HG03432 (cell line): ENCODE results near the gene CD3E.
"Not testable (repeated sequence)": the region's sequence is repeated elsewhere in the genome, so short reads cannot be mapped to it uniquely, and the experiment has no call there.

ENCODE experiments used
- ATAC-seq: cut with Tn5 transposase; IDR thresholded peaks from one replicate; pipeline ENCODE4 v1.9.1; 2021; ENCODE audit warnings: mild to moderate bottlenecking, moderate library complexity; ENCODE audit not compliant: unreplicated experiment

The CD3E gene

DNA sequence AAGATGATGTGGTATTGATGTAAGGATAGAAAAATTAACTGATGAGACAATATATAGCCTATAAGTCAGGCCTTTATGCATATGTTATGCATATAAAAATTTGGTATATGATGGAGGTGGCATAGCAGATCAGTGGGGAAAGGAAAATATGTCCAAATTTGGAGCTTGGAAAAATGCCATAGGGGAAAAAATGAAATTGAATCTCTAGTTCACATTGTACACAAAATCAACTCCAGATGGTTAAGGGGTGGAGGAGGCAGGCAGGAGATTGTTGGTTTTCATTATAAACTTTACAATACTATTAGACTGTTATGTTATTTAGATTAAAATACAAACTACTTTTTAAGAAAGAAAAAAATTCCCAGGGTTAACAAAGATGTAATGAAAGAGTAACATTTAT is 15.1 kb upstream of the CD3E start:
- ATAC-seq: no peak

DNA sequence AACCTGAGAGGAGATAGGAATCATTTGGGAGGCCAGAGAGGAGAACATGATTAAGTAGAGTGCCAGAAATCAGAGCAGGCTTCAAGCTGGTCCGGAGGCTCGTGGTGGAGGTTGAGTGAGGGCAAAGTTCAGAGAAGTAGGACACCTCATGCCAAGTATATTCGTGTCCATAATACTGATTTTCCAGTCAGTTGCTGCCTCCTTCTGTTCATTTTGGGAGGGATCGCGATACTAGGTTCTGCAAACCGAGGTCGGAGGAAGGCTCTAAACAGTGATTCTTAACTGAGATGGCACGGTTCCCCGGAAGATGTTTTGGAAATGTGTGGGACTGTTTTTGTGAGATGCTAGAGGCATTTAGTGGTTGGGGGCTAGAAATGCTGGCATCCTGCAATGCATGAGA is 13.6 kb upstream of the CD3E start:
- ATAC-seq: no peak

DNA sequence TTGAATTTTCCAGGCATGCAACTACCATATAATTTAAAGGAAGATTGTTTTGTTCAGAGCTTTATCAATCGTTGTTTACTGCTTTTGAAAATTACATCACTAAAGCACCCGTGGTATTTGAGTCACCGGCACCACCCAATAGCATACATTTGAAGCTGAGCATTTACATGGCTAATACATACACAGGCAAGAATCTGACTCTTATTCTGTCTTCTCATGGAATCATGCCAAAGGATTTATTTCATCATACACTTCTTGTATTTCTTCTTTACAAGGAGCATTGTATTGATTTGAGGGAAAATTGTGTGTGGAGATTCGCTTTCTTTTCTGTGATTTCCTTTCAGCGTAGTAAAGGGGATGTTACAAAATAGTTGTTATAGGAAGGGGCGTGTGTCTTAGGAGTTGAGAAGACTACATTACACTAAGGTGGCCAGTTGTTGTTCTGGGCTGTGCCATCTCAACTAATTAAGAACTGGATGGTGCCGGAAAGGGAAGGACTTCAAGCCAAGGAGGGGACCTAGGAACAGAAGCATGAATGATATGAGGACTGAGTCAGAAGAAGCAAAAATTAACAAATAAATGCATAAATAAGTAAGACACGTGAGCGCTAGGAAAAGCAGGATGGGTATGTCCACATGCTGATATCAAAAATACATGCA is 12.9 kb upstream of the CD3E start:
- no peak for ATAC-seq

DNA sequence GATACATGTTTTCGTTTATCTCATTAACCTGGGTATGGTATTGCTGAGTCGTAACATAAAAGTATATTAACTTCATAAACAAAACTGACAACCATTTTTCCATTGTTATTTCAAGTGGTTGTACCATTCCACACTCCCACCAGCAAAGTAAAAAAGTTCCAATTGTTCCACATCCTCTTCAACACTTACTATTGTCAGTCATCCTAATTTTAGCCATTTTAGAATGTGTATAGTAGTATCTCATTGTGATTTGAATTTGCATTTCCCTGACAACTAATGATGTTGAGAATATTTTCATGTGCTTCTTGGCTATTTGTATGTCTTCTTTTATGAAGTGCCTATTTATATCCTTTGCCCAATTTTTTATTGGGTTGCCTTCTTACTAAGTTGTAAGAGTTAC is 10.5 kb upstream of the CD3E start:
- no peak for ATAC-seq

DNA sequence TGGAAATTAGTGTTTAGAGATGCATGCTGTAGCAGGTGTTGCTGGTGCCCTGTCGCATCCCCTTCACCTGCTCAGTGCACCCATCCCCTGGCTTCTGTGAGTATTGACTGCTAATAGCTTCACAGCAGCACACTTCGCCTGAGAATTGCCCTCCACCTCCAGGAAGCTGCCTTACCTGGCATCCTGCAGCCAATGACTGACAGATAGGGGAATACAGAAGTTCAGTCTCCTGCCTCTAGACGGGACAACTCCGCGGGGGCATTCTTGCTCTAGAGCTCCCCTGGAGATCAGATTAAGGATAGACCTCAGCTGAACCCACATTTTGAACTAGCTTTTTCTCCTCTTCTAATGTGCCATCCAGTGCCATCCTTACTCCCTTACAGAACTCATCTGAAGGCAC is 9.3 kb upstream of the CD3E start:
- ATAC-seq: no peak

DNA sequence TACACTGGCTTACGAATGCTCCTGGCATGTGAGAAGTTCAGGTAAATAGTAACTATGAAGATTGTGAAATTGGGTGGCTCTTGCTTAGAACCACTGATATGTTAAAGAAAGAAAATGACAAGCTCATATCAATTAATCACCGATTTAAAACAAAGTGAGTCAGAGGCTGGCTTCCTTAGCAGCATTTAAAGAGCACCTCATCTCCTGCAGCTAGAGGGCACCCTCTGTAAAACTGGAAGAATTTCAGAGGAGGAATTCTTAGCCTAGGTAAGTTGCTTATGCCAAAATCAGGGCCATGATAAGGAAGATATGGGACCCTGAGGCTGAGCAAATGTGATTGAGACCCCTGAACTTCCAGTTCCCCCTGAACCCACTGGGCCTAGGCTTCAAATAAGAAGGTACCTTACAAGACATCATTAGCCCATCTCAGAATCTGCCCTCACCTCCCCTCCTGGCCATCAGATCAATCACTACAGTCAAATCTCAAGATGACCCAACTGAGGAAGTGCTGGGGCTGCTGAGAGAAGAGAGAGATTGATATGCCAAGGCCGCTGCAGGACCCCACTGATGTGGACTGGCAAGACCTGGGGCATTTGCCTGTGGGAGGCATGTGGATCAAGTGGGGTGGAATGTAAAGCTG is 8.6 kb upstream of the CD3E start:
- no peak for ATAC-seq

DNA sequence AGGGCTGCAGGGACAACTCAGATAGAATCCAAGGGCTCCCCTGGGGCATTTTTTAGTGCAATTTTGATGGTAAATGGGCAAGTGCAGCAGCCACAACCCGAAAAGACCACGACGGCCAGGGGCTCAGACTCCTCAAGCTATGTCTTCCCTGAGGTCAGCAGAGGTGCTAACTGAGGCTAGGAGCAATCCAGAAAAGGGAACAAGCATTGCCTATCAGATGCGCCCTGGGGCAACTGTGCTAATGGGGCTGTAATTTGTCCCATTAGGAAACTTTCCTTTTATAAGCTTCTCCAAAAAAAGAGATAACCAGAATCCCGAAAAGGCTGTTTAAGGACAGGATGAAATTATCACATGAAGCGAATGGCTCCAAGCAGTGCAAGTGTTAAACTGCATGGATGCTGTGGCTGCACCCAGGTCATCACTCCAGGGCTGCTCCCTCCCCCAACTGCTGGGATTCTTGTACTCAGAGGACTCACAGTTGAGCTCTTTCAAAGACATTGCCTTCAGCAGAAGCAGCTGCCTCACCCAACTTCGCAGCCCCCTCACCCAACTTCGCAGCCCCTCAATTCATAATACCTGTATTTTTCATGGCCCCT is 2.8 kb upstream of the CD3E start:
- ATAC-seq: no peak

DNA sequence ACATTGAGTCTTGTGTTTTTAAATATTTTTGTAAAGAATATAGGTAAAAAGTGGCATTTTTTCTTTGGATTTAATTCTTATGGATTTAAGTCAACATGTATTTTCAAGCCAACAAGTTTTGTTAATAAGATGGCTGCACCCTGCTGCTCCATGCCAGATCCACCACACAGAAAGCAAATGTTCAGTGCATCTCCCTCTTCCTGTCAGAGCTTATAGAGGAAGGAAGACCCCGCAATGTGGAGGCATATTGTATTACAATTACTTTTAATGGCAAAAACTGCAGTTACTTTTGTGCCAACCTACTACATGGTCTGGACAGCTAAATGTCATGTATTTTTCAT is 333 bp upstream of the CD3E start:
- ATAC-seq: no peak

DNA sequence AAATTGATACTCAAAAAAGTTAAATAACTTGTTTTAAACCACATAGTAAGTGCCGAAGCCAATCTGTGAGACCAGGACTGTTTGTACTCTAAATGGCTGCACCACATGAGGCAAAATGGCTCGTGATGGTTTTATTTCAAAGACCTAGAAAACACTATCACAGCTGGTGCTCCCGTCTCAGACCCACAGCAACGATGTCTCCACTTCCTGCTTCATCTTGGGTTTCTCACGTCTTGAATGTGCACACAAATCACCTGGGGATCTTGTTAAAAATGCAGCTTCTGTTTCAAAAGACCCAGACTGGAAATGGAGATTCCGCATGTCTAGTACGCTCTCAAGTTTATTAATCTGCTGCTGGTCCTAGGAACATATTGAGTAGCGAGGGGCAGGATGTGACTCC is 1.2 kb downstream of the CD3E start:
- no peak for ATAC-seq

DNA sequence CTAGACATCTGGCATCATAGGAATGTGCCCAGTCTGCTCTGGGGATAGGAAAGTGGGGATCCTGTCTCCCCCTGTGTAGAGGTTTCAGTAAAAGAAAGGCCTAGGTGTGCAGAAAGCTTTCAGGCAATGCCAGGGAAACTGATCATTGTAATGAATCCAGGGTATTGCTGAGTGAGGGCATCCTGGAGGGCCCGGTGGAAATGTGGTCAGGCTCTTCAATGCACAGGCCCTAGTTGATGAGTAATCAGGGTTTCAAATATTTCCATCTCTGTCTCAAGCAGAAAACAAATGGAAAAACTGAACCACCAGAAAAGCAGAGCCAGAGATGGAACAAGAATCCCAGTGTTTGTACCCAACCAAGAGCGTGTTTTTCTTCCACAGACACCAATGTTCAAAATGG is 2.0 kb downstream of the CD3E start:
- ATAC-seq: no peak

DNA sequence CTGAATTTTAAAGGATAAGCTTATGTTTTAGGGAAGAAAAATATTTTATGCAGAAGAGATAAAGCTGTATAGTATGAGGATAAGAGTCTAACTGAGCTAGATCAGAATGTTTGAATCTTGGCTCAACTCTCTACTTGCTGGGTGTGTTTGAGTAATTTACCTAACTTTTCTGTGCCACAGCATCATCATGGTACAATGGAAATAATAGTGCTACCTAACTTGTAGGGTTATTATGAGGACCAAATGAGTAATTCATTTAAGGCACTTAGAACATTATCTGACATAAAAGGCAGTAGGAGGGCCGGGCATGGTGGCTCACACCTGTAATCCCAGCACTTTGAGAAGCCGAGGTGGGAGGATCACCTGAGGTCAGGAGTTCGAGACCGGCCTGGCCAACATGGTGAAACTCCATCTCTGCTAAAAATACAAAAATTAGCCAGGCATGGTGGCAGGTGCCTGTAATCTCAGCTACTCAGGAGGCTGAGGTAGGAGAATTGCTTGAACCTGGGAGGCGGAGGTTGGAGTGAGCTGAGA is 4.5 kb downstream of the CD3E start:
- ATAC-seq: not testable (repeated sequence)

DNA sequence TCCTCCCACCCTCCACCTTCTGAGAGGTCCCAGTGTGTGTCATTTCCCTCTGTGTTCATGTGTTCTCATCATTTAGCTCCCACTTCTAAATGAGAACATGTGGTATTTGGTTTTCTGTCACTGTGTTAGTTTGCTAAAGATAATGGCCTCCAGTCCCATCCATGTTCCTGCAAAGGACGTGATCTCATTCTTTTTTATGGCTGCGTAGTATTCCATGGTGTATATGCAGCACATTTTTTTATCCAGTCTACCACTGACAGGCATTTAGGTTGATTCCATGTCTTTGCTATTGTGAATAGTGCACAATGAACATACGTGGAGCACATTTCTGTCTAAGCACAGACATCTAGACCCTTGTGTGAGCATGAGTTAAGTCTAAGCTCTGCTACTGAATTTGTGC is 5.7 kb downstream of the CD3E start:
- no peak for ATAC-seq

DNA sequence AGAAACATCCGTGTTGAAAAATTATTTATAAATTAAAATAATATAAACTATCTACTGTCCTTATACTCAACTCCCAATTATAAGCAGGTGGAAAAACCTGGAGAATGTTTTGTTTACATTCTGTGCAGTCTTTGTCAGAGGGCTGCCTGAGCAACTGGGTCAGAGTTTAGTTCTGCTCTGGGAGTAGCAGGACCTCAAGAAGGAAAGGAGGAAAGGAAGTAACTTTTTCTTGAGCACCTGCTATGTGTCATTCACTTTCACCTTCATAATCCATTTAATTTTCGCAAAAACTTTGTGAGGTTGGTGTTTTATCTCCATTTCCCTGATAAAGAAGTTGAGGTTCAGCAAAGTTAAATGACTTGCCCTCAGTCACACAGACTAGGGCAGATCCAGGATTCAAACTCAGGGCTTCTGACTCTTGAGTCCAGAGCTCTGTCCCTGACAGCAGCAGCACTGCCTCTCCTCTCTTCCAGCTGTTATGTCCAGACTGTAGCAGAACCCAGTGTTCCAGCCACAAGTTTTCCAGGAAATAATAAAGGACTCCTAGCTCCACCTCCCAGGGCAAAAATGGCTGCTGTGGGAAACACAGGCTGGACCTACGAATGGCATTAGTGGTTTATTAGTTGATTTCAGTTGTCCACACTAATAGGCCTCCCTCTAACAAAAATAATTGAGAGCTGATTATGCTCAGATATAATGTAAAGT is 6.4 kb downstream of the CD3E start:
- no peak for ATAC-seq

DNA sequence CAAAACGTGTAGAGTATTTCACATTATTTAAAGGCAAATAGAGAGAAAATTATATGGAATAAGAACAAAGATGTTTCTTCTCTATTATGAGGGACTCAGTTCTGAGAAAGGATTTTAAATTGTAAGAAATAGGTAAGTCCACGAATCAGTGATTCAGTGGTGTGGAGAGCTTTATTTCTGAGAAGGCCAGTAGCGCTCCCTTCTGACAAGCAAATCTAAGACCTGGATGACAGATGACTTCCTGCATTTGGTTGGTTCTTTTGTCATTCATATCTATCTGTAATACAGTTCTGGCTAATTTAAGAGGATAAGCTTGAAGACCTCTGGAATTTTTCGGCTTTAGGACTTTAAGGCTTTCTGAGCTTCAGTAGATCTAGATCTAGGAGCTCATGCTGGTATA is 7.0 kb downstream of the CD3E start:
- ATAC-seq: no peak

DNA sequence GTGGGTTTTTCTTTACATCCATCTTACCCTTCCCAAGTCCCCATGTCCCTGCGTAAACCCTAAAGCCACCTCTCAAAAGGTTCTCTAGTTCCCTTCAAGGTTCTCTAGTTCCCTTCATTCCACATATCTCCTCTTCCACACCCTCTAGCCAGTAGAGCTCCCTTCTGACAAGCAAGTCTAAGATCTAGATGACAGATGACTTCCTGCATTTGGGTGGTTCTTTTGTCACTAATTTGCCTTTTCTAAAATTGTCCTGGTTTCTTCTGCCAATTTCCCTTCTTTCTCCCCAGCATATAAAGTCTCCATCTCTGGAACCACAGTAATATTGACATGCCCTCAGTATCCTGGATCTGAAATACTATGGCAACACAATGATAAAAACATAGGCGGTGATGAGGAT is 7.8 kb downstream of the CD3E start:
- no peak for ATAC-seq

DNA sequence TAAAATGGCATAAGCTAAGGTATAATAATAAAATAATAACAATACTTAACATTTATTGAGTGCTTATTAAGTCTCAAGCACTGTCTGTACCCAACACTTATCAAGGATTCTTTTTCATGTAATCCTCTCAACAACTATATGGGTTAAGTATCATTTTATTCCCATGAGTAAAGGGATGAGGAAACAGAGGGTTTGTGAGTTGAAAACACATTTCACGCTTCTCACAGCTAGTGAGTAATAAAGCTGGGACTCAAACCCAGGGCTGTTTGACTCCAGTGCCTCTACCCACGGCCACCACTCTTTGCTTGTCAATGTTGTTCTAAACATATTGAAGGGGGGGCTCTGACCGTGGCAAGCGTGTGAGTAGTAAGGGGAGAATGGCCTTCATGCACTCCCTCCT is 8.7 kb downstream of the CD3E start:
- ATAC-seq: no peak

DNA sequence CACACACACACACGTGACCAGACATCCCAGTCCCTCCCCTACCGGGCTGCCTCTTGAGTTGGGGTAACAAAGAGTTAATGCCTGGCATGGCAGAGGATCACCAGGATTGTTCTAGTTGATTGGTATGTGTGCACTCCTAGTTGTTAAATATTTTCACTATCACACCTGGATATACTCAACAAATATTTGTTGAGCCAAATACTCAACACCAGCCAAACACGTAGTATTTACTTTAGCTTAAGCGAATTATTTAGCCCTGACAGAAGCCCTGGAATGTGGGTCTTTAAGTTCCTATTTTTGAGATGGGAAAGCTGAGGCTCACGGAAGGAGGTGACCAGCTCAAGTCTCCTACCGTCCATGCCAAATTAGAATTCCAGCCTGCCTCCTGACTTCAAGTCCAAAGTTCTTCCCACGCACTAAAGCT is 10.5 kb downstream of the CD3E start:
- ATAC-seq: no peak

DNA sequence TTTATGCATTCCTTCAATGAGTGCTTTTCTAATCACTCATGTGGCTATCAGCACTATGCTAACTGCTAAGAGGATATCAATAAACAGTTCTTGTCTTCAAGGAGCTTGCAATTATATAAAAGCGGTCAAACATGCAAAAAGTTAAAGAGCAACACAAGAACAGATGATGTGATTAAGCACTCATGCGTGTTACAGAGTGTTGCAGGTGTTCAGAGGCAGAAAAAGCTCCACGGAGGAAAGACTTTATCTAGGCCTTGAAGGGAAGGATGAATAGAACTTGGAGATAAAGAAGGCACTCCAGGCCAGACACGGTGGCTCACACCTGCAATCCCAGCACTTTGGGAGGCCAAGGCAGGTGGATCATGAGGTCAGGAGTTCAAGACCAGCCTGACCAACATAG is 13.6 kb downstream of the CD3E start:
- no peak for ATAC-seq

DNA sequence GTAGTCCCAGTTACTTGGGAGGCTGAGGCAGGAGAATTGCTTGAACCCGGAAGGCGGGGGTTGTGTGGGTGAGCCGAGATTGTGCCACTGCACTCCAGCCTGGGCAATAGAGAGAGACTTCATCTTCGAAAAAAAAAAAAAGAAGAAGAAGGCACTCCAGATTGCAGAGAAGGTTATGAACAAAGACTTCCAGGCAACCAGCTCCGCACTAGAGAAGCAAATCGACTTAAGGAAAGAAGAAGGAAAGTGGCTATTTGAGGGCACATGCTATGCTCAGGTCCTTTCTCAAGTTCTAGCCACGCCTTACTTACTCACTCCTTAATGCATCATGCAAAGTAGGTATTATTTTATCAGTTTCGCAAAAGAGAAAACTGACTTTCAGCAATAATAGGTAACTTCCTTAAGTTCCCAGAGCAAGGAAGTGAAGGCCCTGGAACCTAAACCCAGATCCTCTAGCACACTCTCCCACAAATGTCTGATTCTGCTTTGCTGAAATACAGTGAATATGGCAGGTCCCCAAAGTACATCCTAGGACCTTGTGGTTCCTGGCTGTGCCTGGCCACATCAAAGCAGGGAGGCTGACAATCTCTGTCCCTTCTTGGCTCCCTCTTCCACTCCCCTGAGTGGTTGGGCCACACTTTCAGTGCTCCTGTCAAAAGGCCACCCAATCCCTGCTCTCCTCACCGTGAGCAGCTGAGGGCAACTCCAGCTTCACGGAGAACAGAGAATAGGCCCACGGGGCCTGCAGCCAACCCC is 14.2 kb downstream of the CD3E start:
- ATAC-seq: no peak

DNA sequence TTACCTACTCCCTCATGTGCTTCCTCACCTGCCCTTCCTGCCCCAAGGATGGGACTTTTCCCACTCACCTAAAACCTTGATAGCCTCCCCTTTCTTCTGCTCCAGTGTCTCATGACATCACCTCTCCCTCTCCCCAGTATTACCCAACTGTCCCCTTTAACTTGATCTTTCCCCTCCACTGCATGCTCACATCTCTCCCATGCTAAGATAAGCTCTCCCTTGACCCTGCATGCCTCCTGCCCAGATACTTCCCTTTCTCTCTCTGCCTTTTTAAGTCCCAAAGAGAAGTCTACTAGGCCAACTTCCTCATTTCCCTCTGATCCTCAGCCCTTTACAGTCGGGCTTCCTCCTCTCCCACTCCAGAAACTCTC is 14.8 kb downstream of the CD3E start:
- no peak for ATAC-seq

DNA sequence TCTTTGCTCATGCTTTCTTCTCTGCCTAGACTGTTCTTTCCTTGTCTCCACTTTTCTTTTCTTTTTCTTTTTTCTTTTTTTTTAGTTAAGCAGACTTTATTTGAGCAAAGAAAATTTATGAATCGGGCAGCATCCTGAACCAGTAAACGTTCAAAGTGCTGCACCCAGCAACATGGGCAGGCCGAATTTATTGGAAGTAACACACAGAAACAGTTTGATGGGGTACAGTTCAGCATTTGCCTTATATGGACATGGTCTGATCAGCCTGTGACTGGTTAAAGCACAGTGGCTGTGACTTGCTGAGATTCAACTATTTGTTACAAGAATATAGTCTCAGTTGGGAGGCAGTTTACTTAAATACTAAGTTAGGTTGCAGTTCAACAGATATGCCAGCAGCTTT is 16.0 kb downstream of the CD3E start:
- no peak for ATAC-seq
